HFFc6 (cell line): ENCODE data around the gene EHD3. TPM values are rescaled to one million over a fixed set of nuclear protein-coding genes. Genes with fewer than 3 reads are reported as not detected.

ENCODE experiments used
- DNase-seq: peaks from one replicate; pipeline ENCODE4 v3.0.0-alpha.2; 2018
- H3K27ac Mint-ChIP-seq: 2 replicates; pipeline ENCODE4 v1.8.0; 2020; ENCODE audit warnings: mild to moderate bottlenecking, mixed read lengths
- H3K27me3 Mint-ChIP-seq: 2 replicates; pipeline ENCODE4 v1.8.0; 2021; ENCODE audit warnings: mild to moderate bottlenecking, moderate library complexity, mixed read lengths; ENCODE audit not compliant: insufficient read depth
- H3K36me3 Mint-ChIP-seq: 2 replicates; pipeline ENCODE4 v1.8.0; 2021; ENCODE audit warnings: low read depth, mixed read lengths
- H3K4me1 Mint-ChIP-seq: 2 replicates; pipeline ENCODE4 v1.8.0; 2020; ENCODE audit warnings: low read depth, mixed read lengths
- H3K4me3 Mint-ChIP-seq: 2 replicates; pipeline ENCODE4 v1.8.0; 2020; ENCODE audit warnings: mild to moderate bottlenecking, moderate library complexity, mixed read lengths
- H3K9me3 Mint-ChIP-seq: 2 replicates; pipeline ENCODE4 v1.8.0; 2020; ENCODE audit warnings: mild to moderate bottlenecking, mixed read lengths
- CTCF ChIP-seq: fragments of 200-600 bp; sonication (generic); IDR thresholded peaks from 2 replicates; pipeline ENCODE4 v1.5.0; 2021; ENCODE audit warnings: antibody characterized with exemption, mild to moderate bottlenecking
- long read RNA-seq: library from polyadenylated mRNA; unstranded; transcript quantifications from one replicate; pipeline ENCODE4 v2.0.0, GENCODE V29; 2019
- total RNA-seq, 6 experiments: library from RNA; stranded (reverse); fragmentation: NEBNext Ultra II Directional; extraction: Animal tissue kit (Norgen Biotek cat#: 25700); gene quantifications; 2 replicates in 1 of 6; 3 replicates in 5 of 6; pipeline ENCODE4 v1.2.3, GENCODE V29; 2021

Gene EHD3
- total RNA-seq: 10 to 100 TPM; 49.6 to 70.6 (median 62.0) TPM
- long read RNA-seq, full-length matches to known transcripts: 49 of 68 reads
- long read RNA-seq, partial matches to known transcripts: 5 of 68 reads
- long read RNA-seq, other reads (novel, unspliced or antisense): 14 of 68 reads

GRCh38 chr2:31233741-31234682, at the start of gene EHD3:
EHD3 (plus strand) TSS chr2:31234152; CDS start chr2:31234622, 470 bp downstream.
- H3K4me3 Mint-ChIP-seq: peak within 1 kb of the TSS; percentile 82
- peaks cover 50% of the 10 kb centered on the region for H3K4me1 Mint-ChIP-seq
- no peaks in the 10 kb centered on the region for H3K9me3 Mint-ChIP-seq
- peak within 1 kb of the TSS; percentile 50 for H3K27ac Mint-ChIP-seq
- DNase-seq: peak; percentile 92
- H3K36me3 Mint-ChIP-seq: no peaks in the 10 kb centered on the region
- peak; percentile 85 for TF ChIP-seq CTCF
- H3K27me3 Mint-ChIP-seq: peaks cover 4% of the 10 kb centered on the region; the same call in 1 of the 2 replicates

- TF ChIP-seq CTCF: no peak
- Mint-ChIP-seq H3K27ac (no peak overlapping the region), H3K4me1 (no peaks in the 10 kb centered on the region), H3K9me3 (no peaks in the 10 kb centered on the region), H3K4me3 (no peak overlapping the region), H3K36me3 (no peaks in the 10 kb centered on the region), H3K27me3 (peaks cover 16% of the 10 kb centered on the region)
- DNase-seq: no peak
These were observed 46.8 kb upstream of the EHD3 start for GRCh38 chr2:31187166-31187565.

- TF ChIP-seq CTCF: no peak
- no peaks in the 10 kb centered on the region for H3K9me3 Mint-ChIP-seq
- no peaks in the 10 kb centered on the region for H3K36me3 Mint-ChIP-seq
- H3K27ac Mint-ChIP-seq: no peak overlapping the region
- H3K4me3 Mint-ChIP-seq: no peak overlapping the region
- H3K4me1 Mint-ChIP-seq: no peaks in the 10 kb centered on the region
- DNase-seq: no peak
- peaks cover 16% of the 10 kb centered on the region for H3K27me3 Mint-ChIP-seq
These were observed 45.8 kb upstream of the EHD3 start for GRCh38 chr2:31188131-31188530.

GRCh38 chr2:31189141-31189540, 44.8 kb upstream of the EHD3 start:
- Mint-ChIP-seq H3K9me3 (no peaks in the 10 kb centered on the region), H3K4me3 (no peak overlapping the region), H3K27me3 (peaks cover 16% of the 10 kb centered on the region), H3K36me3 (no peaks in the 10 kb centered on the region), H3K4me1 (no peaks in the 10 kb centered on the region), H3K27ac (no peak overlapping the region)
- no peak for DNase-seq
- TF ChIP-seq CTCF: no peak

- no peak overlapping the region for H3K4me3 Mint-ChIP-seq
- H3K9me3 Mint-ChIP-seq: no peaks in the 10 kb centered on the region
- TF ChIP-seq CTCF: no peak
- no peaks in the 10 kb centered on the region for H3K4me1 Mint-ChIP-seq
- no peak for DNase-seq
- H3K27me3 Mint-ChIP-seq: peaks cover 21% of the 10 kb centered on the region
- no peak overlapping the region for H3K27ac Mint-ChIP-seq
- no peaks in the 10 kb centered on the region for H3K36me3 Mint-ChIP-seq
These were observed 43.8 kb upstream of the EHD3 start for GRCh38 chr2:31190188-31190587.
